ENCODE measurements around the gene CDRT15. TPM values are rescaled to one million over a fixed set of nuclear protein-coding genes. Genes with fewer than 3 reads are reported as not detected.

The CDRT15 gene
- total RNA-seq, 3 donors from 2014 or later = not detected

- H3K27me3 ChIP-seq = no peaks in the 10 kb centered on the region
- no peak for DNase-seq (ENCODE audit: low spot score in 2 of 2)
- H3K36me3 ChIP-seq = no peaks in the 10 kb centered on the region
- TF ChIP-seq, protein P1, sequence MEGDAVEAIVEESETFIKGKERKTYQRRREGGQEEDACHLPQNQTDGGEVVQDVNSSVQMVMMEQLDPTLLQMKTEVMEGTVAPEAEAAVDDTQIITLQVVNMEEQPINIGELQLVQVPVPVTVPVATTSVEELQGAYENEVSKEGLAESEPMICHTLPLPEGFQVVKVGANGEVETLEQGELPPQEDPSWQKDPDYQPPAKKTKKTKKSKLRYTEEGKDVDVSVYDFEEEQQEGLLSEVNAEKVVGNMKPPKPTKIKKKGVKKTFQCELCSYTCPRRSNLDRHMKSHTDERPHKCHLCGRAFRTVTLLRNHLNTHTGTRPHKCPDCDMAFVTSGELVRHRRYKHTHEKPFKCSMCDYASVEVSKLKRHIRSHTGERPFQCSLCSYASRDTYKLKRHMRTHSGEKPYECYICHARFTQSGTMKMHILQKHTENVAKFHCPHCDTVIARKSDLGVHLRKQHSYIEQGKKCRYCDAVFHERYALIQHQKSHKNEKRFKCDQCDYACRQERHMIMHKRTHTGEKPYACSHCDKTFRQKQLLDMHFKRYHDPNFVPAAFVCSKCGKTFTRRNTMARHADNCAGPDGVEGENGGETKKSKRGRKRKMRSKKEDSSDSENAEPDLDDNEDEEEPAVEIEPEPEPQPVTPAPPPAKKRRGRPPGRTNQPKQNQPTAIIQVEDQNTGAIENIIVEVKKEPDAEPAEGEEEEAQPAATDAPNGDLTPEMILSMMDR (IDR thresholded peaks at IDR 0.05) = no peak
- TF ChIP-seq POLR2AphosphoS5 (IDR thresholded peaks at IDR 0.05) (no peak), POLR2A (IDR thresholded peaks at IDR 0.05) (no peak)
- H3K27ac ChIP-seq = no peak overlapping the region
- intact Hi-C loops (cut with DNase I; ENCODE audit: low total_unique reads) = no loop called here
- H3K4me3 ChIP-seq = no peak overlapping the region
- no peaks in the 10 kb centered on the region for H3K4me1 ChIP-seq
- no peaks in the 10 kb centered on the region for H3K9me3 ChIP-seq
Observed at GRCh38 chr17:14199601-14200000, 37.1 kb downstream of the CDRT15 start.

DNA sequence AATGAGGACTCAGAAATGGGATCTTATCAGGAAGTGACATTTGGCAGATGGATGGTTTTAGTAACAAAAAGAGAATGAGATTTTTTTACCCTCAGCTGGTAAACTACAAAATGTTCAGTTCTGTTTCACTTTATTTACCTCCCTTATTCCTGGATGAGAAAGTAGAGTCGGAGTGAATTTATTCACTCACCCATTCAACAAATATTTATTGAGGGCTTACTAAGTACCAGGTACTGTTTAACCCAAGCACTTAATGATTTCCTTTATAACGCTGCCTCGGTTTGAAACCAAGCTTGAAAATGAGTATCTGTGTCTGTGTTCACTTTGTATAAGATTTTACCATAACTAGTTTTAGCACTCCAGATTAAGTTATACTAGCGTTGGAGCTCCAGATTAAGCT is 38.1 kb downstream of the CDRT15 start:
- no peaks in the 10 kb centered on the region for H3K36me3 ChIP-seq
- no peaks in the 10 kb centered on the region for H3K27me3 ChIP-seq
- no peak overlapping the region for H3K27ac ChIP-seq
- TF ChIP-seq POLR2AphosphoS5 (IDR thresholded peaks at IDR 0.05) (no peak), POLR2A (IDR thresholded peaks at IDR 0.05) (no peak)
- TF ChIP-seq, protein P1 (IDR thresholded peaks at IDR 0.05) = no peak
- DNase-seq (ENCODE audit: low spot score in 2 of 2) = no peak
- H3K4me1 ChIP-seq = no peaks in the 10 kb centered on the region
- no peaks in the 10 kb centered on the region for H3K9me3 ChIP-seq
- H3K4me3 ChIP-seq = no peak overlapping the region
- intact Hi-C loops (cut with DNase I; ENCODE audit: low total_unique reads) = no loop called here

- H3K27me3 ChIP-seq = no peaks in the 10 kb centered on the region
- H3K9me3 ChIP-seq = no peaks in the 10 kb centered on the region
- H3K36me3 ChIP-seq = no peaks in the 10 kb centered on the region
- DNase-seq (ENCODE audit: low spot score in 2 of 2) = no peak
- H3K4me1 ChIP-seq = no peaks in the 10 kb centered on the region
- intact Hi-C loops (cut with DNase I; ENCODE audit: low total_unique reads) = no loop called here
- H3K27ac ChIP-seq = no peak overlapping the region
- no peak overlapping the region for H3K4me3 ChIP-seq
- TF ChIP-seq POLR2A (IDR thresholded peaks at IDR 0.05) = no peak
- TF ChIP-seq, protein P1 (IDR thresholded peaks at IDR 0.05) = no peak
- TF ChIP-seq POLR2AphosphoS5 (IDR thresholded peaks at IDR 0.05) = no peak
Observed at GRCh38 chr17:14198013-14198412, 38.6 kb downstream of the CDRT15 start.

DNA sequence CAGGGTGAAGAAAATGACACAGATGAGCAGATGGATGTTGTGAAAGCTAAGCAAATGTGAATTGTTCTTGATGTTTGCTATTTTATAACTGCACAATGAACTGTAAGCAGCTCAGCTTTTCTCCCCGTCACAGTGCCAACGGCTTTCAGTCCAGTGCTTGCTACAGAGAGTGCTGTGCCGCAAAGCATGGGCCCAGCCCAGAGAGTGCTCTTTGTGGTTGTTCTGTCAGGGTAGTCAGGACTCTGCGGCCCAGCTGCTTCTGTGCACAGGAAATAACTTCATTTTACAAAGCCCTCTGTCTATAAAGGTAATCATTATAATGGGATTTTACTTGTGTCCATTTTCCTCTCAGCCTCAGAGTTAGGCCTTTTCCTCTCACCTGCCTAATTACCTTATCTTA is 39.1 kb downstream of the CDRT15 start:
- TF ChIP-seq, protein P1 (IDR thresholded peaks at IDR 0.05) = no peak
- TF ChIP-seq POLR2AphosphoS5 (IDR thresholded peaks at IDR 0.05) (no peak), POLR2A (IDR thresholded peaks at IDR 0.05) (no peak)
- no peaks in the 10 kb centered on the region for H3K4me1 ChIP-seq
- no peak overlapping the region for H3K4me3 ChIP-seq
- intact Hi-C loops (cut with DNase I; ENCODE audit: low total_unique reads) = no loop called here
- no peaks in the 10 kb centered on the region for H3K9me3 ChIP-seq
- H3K36me3 ChIP-seq = no peaks in the 10 kb centered on the region
- DNase-seq (ENCODE audit: low spot score in 2 of 2) = no peak
- no peak overlapping the region for H3K27ac ChIP-seq
- H3K27me3 ChIP-seq = no peaks in the 10 kb centered on the region

GRCh38 chr17:14197057-14197456 is 39.6 kb downstream of the CDRT15 start:
- intact Hi-C loops (cut with DNase I; ENCODE audit: low total_unique reads) = no loop called here
- Histone ChIP-seq H3K27ac (no peak overlapping the region), H3K36me3 (no peaks in the 10 kb centered on the region), H3K4me3 (no peak overlapping the region), H3K4me1 (no peaks in the 10 kb centered on the region), H3K27me3 (no peaks in the 10 kb centered on the region), H3K9me3 (no peaks in the 10 kb centered on the region)
- TF ChIP-seq, protein P1 (IDR thresholded peaks at IDR 0.05) = no peak
- TF ChIP-seq POLR2A (IDR thresholded peaks at IDR 0.05) (no peak), POLR2AphosphoS5 (IDR thresholded peaks at IDR 0.05) (no peak)
- DNase-seq (ENCODE audit: low spot score in 2 of 2) = no peak

Data from breast epithelium (tissue), 4 donors.